Mesothelial cell of epicardium (in vitro differentiated cells): ENCODE results near the gene KRT10. TPM values are rescaled to one million over a fixed set of nuclear protein-coding genes. Genes with fewer than 3 reads are reported as not detected.
"Not testable (repeated sequence)": the region's sequence is repeated elsewhere in the genome, so short reads cannot be mapped to it uniquely, and the experiment has no call there.

Experiments used
- DNase-seq, 2 experiments: peaks; one replicate each; pipeline ENCODE4 v3.0.0; 2021; ENCODE audit warnings: low spot score in 2 of 2; ENCODE audit not compliant: unreplicated experiment in 2 of 2
- H3K27ac Mint-ChIP-seq: 2 replicates; pipeline ENCODE4 v1.8.0; 2021; ENCODE audit warnings: mixed read lengths
- H3K27me3 Mint-ChIP-seq: 2 replicates; pipeline ENCODE4 v1.8.0; 2021; ENCODE audit warnings: low read depth, mixed read lengths
- H3K36me3 Mint-ChIP-seq: 2 replicates; pipeline ENCODE4 v1.8.0; 2021; ENCODE audit warnings: mixed read lengths
- H3K4me1 Mint-ChIP-seq: 2 replicates; pipeline ENCODE4 v1.8.0; 2021; ENCODE audit warnings: mixed read lengths
- H3K4me3 Mint-ChIP-seq: 2 replicates; pipeline ENCODE4 v1.8.0; 2021; ENCODE audit warnings: mild to moderate bottlenecking, moderate library complexity, mixed read lengths
- H3K9me3 Mint-ChIP-seq: 2 replicates; pipeline ENCODE4 v1.8.0; 2021; ENCODE audit warnings: mixed read lengths
- total RNA-seq: library from RNA; stranded (reverse); gene quantifications from 3 replicates; pipeline ENCODE4 v1.2.1, GENCODE V29; 2021
- TF ChIP-seq, protein P1 (sequence below): fragments of 200-600 bp; sonication (generic); IDR thresholded peaks from one replicate; pipeline ENCODE4 v1.5.0; 2021; ENCODE audit warnings: antibody characterized with exemption; ENCODE audit not compliant: unreplicated experiment

Gene KRT10
- total RNA-seq, 1 donor from 2014 or later: 39.5 TPM

DNA sequence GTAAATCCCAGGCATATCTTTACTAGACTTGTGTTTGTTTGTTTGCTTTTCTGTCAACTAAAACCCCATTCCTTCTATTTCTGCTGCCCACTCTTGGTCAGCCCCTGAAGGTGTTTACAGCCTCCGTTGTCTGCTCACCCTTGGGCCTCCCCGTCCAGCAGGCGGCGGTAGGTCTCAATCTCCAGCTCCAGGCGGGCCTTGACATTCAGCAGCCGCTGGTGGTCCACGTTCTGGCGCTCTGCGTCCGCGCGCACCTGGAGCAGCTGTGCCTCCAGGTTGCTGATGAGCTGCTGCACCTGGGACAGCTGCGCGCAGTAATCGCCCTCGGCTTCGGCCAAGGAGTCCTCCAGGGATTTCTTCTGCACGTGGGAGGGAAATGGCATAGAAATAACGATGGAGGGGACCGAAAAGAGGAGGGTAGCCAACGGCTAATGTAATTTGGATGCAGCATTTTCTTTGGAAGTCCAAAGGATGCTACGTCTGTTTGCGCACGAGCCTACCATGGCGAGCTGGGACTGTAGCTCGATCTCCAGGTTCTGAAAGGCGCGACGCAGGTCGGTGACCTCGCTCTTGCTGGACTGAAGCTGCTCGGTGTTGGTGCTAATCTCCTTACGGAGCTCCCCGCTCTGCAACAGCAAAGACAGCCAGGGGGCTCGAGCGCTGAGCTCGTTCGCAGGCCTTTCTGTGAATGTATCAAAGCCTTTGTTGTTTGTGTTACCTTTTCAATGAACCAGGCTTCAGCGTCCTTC lies 40.7 kb upstream of the KRT10 start:
- no peaks in the 10 kb centered on the region for H3K9me3 Mint-ChIP-seq
- H3K4me3 Mint-ChIP-seq: no peak overlapping the region
- no peak for DNase-seq

DNA sequence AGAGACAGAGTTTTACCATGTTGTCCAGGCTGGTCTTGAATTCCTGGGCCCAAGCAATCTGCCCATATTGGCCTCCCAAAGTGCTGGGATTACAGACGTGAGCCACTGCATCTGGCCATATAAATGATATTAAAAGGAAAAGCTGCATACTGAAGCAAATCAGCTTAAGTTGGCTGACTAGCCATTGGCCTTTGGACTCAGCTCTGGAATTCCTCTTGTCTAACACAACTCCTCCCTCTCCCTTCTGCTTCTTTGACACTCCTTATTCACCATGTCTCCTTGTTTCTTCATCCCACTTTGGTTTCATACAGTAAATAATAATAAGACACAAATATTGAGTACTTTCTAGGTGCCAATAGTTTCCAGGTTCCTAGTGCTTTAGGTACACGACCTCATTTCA lies 37.1 kb upstream of the KRT10 start:
- no peak overlapping the region for H3K4me3 Mint-ChIP-seq
- H3K27me3 Mint-ChIP-seq: peaks cover 2% of the 10 kb centered on the region
- no peaks in the 10 kb centered on the region for H3K36me3 Mint-ChIP-seq
- H3K9me3 Mint-ChIP-seq: no peaks in the 10 kb centered on the region
- H3K27ac Mint-ChIP-seq: no peak overlapping the region
- TF ChIP-seq, protein P1, sequence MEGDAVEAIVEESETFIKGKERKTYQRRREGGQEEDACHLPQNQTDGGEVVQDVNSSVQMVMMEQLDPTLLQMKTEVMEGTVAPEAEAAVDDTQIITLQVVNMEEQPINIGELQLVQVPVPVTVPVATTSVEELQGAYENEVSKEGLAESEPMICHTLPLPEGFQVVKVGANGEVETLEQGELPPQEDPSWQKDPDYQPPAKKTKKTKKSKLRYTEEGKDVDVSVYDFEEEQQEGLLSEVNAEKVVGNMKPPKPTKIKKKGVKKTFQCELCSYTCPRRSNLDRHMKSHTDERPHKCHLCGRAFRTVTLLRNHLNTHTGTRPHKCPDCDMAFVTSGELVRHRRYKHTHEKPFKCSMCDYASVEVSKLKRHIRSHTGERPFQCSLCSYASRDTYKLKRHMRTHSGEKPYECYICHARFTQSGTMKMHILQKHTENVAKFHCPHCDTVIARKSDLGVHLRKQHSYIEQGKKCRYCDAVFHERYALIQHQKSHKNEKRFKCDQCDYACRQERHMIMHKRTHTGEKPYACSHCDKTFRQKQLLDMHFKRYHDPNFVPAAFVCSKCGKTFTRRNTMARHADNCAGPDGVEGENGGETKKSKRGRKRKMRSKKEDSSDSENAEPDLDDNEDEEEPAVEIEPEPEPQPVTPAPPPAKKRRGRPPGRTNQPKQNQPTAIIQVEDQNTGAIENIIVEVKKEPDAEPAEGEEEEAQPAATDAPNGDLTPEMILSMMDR: no peak
- DNase-seq: no peak
- H3K4me1 Mint-ChIP-seq: peaks cover 18% of the 10 kb centered on the region

More for the DNA sequence above, 40.7 kb upstream of the KRT10 start:
- H3K4me1 Mint-ChIP-seq: peaks cover 8% of the 10 kb centered on the region
- no peak overlapping the region for H3K27ac Mint-ChIP-seq
- H3K36me3 Mint-ChIP-seq: no peaks in the 10 kb centered on the region
- TF ChIP-seq, protein P1: peak; percentile 28
- peaks cover 2% of the 10 kb centered on the region for H3K27me3 Mint-ChIP-seq

DNA sequence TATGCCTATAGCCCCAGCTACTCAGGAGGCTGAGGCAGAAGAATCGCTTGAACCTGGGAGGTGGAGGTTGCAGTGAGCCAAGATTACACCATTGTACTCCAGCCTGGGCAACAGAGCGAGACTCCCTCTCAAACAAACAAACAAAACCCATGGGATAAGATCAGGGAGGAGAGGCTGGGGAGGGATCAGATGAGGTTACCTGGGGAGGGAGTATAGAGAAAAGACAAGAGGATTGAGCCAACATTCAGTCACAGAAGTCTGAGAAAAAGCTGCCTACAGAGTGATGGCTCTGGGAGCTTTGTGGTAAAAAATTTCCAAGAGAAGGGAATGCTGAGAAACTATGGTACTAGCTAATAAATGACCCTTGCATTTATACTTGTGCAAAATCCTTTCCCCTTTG lies 36.3 kb upstream of the KRT10 start:
- not testable (repeated sequence) for H3K27ac Mint-ChIP-seq, DNase-seq, H3K27me3 Mint-ChIP-seq, H3K9me3 Mint-ChIP-seq, H3K4me3 Mint-ChIP-seq, H3K36me3 Mint-ChIP-seq
- H3K4me1 Mint-ChIP-seq: peaks cover 24% of the 10 kb centered on the region

DNA sequence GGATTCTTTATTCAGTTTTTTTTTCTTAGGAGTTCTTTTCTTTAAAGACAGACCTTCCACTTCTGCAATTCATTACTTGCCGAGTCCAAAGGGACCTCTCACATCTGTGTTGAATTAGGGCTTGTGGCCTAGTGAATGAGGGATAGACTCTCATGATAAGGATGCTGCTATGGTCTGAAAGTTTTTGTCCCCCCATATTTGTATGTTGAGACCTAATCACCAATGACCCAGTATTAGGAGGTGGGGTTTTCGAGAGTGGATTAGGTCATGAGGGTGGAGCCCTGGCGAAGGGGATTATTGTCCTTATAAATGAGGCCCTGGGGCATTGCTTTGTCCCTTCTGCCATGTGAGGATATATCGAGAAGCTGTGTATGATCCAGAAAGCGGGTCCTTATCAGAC lies 35.1 kb upstream of the KRT10 start:
- Mint-ChIP-seq H3K4me3 (peak overlapping the region; percentile 2), H3K9me3 (no peaks in the 10 kb centered on the region), H3K36me3 (no peaks in the 10 kb centered on the region), H3K27ac (peak overlapping the region; percentile 80), H3K4me1 (peaks cover 27% of the 10 kb centered on the region), H3K27me3 (no peaks in the 10 kb centered on the region)
- no peak for DNase-seq
- TF ChIP-seq, protein P1: no peak

DNA sequence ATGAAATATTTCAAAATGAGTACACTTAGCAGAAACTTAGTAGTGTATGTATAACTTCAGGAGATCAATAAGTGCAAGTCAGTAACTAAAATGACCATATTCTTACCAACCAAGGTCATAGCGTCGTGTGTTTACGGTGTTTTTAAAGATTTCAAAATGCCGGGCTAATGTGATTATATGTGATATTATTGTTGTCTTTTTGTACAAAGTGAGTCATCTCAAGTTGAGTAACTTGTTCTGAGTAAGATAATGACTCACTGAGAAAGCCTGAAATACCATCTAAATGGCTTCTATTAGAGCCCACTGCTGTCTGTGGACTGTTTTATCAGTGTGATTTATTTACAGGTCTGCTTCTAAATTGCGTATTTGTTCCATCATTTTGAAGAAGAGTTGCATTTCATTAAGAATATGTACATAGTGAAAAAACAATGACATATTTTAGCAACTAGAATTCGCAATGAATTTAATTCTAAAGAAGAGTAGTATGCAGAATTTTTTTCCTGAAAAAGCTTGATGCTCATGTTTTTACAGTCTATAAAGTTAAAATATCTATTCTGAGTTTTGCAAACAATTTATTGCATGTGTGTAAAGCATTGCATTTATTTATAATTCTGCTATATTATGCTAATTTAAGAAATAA lies 31.9 kb upstream of the KRT10 start:
- Mint-ChIP-seq H3K4me1 (peaks cover 27% of the 10 kb centered on the region), H3K36me3 (no peaks in the 10 kb centered on the region), H3K9me3 (no peaks in the 10 kb centered on the region), H3K27me3 (no peaks in the 10 kb centered on the region), H3K4me3 (no peak overlapping the region), H3K27ac (peak overlapping the region; percentile 74)
- no peak for DNase-seq
- TF ChIP-seq, protein P1: no peak

DNA sequence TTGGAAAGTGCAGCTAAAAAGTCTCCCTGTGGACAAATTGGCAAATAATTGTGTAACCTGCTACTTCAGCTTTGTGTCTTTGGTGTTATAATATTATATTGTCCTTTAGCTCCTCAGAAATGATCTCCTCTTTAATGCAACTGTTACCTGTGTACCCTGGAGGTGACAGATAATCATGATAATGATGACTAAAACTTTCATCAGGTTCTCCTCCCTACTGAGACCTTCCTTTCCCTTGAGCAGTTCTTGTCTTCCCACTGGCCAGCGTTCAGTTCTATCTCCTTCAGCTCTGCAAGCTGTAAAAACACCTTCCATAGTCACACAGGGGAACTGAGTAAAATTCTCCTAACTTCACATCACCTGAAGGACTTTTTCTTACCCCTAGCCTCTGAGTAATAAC lies 29.9 kb upstream of the KRT10 start:
- TF ChIP-seq, protein P1: no peak
- Mint-ChIP-seq H3K4me3 (no peak overlapping the region), H3K27me3 (no peaks in the 10 kb centered on the region), H3K4me1 (peaks cover 13% of the 10 kb centered on the region), H3K9me3 (no peaks in the 10 kb centered on the region), H3K36me3 (no peaks in the 10 kb centered on the region), H3K27ac (no peak overlapping the region)
- no peak for DNase-seq
